Measurements from ENCODE around the gene CRMP1. TPM values are rescaled to one million over a fixed set of nuclear protein-coding genes. Genes with fewer than 3 reads are reported as not detected.

Gene CRMP1
- total and polyA plus RNA-seq, 2 donors (not counting 3 experiments of a cell fraction or from before 2014, with no cell fraction given), result 0.06 TPM; not detected in 1

DNA sequence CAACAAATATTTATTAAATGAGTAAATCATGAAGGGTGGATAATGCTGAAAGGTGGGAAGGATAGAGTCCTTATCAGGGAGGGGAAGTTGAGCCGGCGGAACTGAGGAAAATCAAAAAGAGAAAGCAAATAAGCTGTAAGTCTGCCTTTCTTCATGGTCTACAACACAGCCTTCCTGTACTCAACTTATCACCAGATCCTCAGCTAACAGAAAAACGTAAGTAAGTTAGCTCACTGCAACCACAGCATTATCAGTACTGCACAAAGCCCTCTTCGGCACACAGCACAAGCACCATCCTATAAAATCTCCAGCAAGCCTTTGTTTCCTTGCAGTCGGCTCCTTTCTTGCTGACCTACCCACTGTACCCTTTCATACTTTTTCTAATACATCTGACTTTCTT, 70.3 kb downstream of the CRMP1 start:
- intact Hi-C loops (cut with micrococcal nuclease), result no loop called here
- no peaks in the 10 kb centered on the region for H4K20me1 ChIP-seq (replicated peaks; ENCODE audit: control insufficient read depth, extremely low read depth, insufficient read depth, low read length)
- FAIRE-seq, result no peak

More for the DNA sequence above, 70.3 kb downstream of the CRMP1 start:
- TF ChIP-seq EZH2 (IDR thresholded peaks at IDR 0.05; ENCODE audit: borderline replicate concordance, low read depth, low read length, severe bottlenecking) (no peak), MYC (IDR thresholded peaks at IDR 0.05; ENCODE audit: low read depth, low read length) (no peak), FOS (IDR thresholded peaks at IDR 0.05; ENCODE audit: borderline replicate concordance, insufficient read depth, low read length) (no peak), GATA2 (IDR thresholded peaks at IDR 0.05; ENCODE audit: insufficient read depth, insufficient read length, low read depth, low read length) (no peak), POLR2AphosphoS5 (IDR thresholded peaks at IDR 0.05; ENCODE audit: insufficient read depth, low read depth, low read length) (no peak), JUN (IDR thresholded peaks at IDR 0.05; ENCODE audit: borderline replicate concordance, insufficient read depth, insufficient read length, low read depth) (no peak), CTCF (IDR thresholded peaks at IDR 0.05; ENCODE audit: extremely low read depth in 1 of 2, insufficient read depth in 1 of 2, low read depth in 1 of 2, low read length in 2 of 2) (no peak), POLR2A (IDR thresholded peaks at IDR 0.05; ENCODE audit: low read depth, low read length) (no peak)
- TF ChIP-seq, protein P1, sequence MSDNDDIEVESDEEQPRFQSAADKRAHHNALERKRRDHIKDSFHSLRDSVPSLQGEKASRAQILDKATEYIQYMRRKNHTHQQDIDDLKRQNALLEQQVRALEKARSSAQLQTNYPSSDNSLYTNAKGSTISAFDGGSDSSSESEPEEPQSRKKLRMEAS (IDR thresholded peaks at IDR 0.05; ENCODE audit: insufficient read depth, insufficient read length), result no peak
- H3K4me2 ChIP-seq (ENCODE audit: insufficient read depth, low read length), result no peak overlapping the region
- ChIA-PET CTCF (interaction anchor here (1.2 to 2.7 kb wide), 4 partner anchors 9 to 423 kb away, joined by 3 to 25 read pairs (median 3); no protein-coding TSS in a partner anchor), POLR2A (no interaction called here)
- H2AFZ ChIP-seq (ENCODE audit: low read depth, low read length), result no peak overlapping the region
- H3K9me3 ChIP-seq (replicated peaks; ENCODE audit: control insufficient read depth, insufficient read depth, low read length), result no peaks in the 10 kb centered on the region
- H3K36me3 ChIP-seq (ENCODE audit: control insufficient read depth in 2 of 2, extremely low read depth in 1 of 2, insufficient read depth in 2 of 2, low read length in 2 of 2), result peaks cover 2 to 6% of the 10 kb centered on the region in 2 experiments
- no peaks in the 10 kb centered on the region for H3K27me3 ChIP-seq (ENCODE audit: control insufficient read depth in 2 of 2, insufficient read depth in 2 of 2, low read length in 2 of 2)
- no peaks in the 10 kb centered on the region for H3K79me2 ChIP-seq (ENCODE audit: control insufficient read depth, insufficient read depth, low read length)
- dilution Hi-C loops (cut with MboI; ENCODE audit: extremely low pct_ligation_motif_present, low sequenced_read_pairs), result no loop called here
- peaks cover 23% of the 10 kb centered on the region for H3K4me1 ChIP-seq (ENCODE audit: control insufficient read depth, extremely low read depth, insufficient read depth, low read length)
- no peak overlapping the region for H3K9ac ChIP-seq (replicated peaks; ENCODE audit: extremely low read depth, insufficient read depth, low read length)
- no peak overlapping the region for H3K27ac ChIP-seq (ENCODE audit: insufficient read depth, low read depth, low read length)
- H3K9me1 ChIP-seq (replicated peaks; ENCODE audit: control insufficient read depth, extremely low read depth, insufficient read depth, low read length), result no peaks in the 10 kb centered on the region
- BruUV-seq (replicated peaks), result no TSS peak
- no peak for DNase-seq (ENCODE audit: low read depth, low spot score)
- H3K4me3 ChIP-seq (replicated peaks in 1 of 3; ENCODE audit: insufficient read depth in 1 of 3, low read depth in 1 of 3, low read length in 3 of 3), result no peak overlapping the region
